Prostate gland (tissue), 2 donors: ENCODE data around the gene CHP2. TPM values are rescaled to one million over a fixed set of nuclear protein-coding genes. Genes with fewer than 3 reads are reported as not detected.

Source experiments
- DNase-seq: peaks from one replicate; pipeline ENCODE4 v3.0.0-alpha.2; 2019; ENCODE audit warnings: low spot score
- H3K27ac ChIP-seq, 2 donors: fragments of 200-600 bp; sonication (generic); 2 replicates each; pipeline ENCODE4 v1.5.1; 2017 to 2019
- H3K27me3 ChIP-seq: fragments of 200-600 bp; sonication (generic); replicated peaks from 2 replicates; pipeline ENCODE4 v1.5.1; 2019; ENCODE audit not compliant: insufficient read depth
- H3K36me3 ChIP-seq, 2 donors: fragments of 200-600 bp; sonication (generic); 1 replicate in 1 of 2; 2 replicates in 1 of 2; pipeline versions ENCODE4 v1.5.1 to v1.8.1; 2017 to 2019
- H3K4me1 ChIP-seq: fragments of 200-600 bp; sonication (generic); replicated peaks from 2 replicates; pipeline ENCODE4 v1.5.1; 2019
- H3K4me3 ChIP-seq, 2 donors: fragments of 200-600 bp; sonication (generic); 2 replicates each; pipeline ENCODE4 v1.5.1; 2017 to 2019
- H3K9me3 ChIP-seq: fragments of 200-600 bp; sonication (generic); 2 replicates; pipeline ENCODE4 v1.5.1; 2017
- POLR2A ChIP-seq: fragments of 450-650 bp; IDR thresholded peaks from one replicate; pipeline ENCODE4 v1.6.1; 2016; ENCODE audit warnings: antibody characterized with exemption, mild to moderate bottlenecking
- POLR2AphosphoS5 ChIP-seq: sonication (generic); formaldehyde crosslinking; IDR thresholded peaks from one replicate; pipeline ENCODE4 v1.6.1; 2017; ENCODE audit warnings: antibody characterized with exemption
- WGBS: methylation state at CpG from one replicate; pipeline ENCODE4 v1.1.5; 2018; 5-methylcytosine and 5-hydroxymethylcytosine counted together
- intact Hi-C: fragments of 100-400 bp; cut with DNase I; formaldehyde crosslinking; loops from one replicate; pipeline ENCODE4 v1.14.2; 2022
- total RNA-seq, 2 donors: library from RNA; depleted of rRNA; stranded (reverse); fragments of >200 nt; gene quantifications; one replicate each; pipeline ENCODE4 v1.1.0, GENCODE V29; 2016
- TF ChIP-seq, protein P1 (sequence below), 4 experiments: fragments of 200-600 bp in 2 of 4; fragments of 450-650 bp in 2 of 4; sonication (generic) in 2 of 4; IDR thresholded peaks; 1 replicate in 3 of 4; 2 replicates in 1 of 4; pipeline ENCODE4 v1.5.1; 2016 to 2019; ENCODE audit warnings: antibody characterized with exemption in 4 of 4, mild to moderate bottlenecking in 2 of 4, moderate library complexity in 2 of 4

Gene CHP2
- total RNA-seq, 2 donors from 2014 or later, result 1.9 to 3.7 TPM

DNA sequence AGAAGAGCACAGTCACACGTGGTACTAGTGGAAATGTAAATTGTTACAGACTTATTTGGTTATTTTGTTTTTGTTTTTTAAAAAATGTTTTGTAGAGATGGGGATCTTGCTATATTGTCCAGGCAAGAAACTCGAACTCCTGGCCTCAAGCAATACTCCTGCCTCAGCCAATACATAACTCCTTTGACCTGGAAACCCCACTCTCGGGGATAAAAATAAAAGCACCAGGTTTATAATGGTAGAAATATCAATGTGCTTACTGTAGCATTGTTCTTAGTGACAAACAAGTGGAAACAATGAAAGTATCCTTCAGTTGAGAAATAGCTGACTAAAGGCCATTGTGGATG, 30.1 kb upstream of the CHP2 start:
- Histone ChIP-seq H3K4me3 (no peak overlapping the region), H3K27me3 (no peaks in the 10 kb centered on the region), H3K36me3 (no peaks in the 10 kb centered on the region), H3K9me3 (no peaks in the 10 kb centered on the region), H3K4me1 (no peaks in the 10 kb centered on the region), H3K27ac (no peak overlapping the region)
- DNase-seq, result no peak
- TF ChIP-seq POLR2A (no peak), POLR2AphosphoS5 (no peak)
- TF ChIP-seq, protein P1, sequence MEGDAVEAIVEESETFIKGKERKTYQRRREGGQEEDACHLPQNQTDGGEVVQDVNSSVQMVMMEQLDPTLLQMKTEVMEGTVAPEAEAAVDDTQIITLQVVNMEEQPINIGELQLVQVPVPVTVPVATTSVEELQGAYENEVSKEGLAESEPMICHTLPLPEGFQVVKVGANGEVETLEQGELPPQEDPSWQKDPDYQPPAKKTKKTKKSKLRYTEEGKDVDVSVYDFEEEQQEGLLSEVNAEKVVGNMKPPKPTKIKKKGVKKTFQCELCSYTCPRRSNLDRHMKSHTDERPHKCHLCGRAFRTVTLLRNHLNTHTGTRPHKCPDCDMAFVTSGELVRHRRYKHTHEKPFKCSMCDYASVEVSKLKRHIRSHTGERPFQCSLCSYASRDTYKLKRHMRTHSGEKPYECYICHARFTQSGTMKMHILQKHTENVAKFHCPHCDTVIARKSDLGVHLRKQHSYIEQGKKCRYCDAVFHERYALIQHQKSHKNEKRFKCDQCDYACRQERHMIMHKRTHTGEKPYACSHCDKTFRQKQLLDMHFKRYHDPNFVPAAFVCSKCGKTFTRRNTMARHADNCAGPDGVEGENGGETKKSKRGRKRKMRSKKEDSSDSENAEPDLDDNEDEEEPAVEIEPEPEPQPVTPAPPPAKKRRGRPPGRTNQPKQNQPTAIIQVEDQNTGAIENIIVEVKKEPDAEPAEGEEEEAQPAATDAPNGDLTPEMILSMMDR (IDR thresholded peaks at IDR 0.05), result no peak
- 73% methylated on average over 3 of the region's 3 CpGs for WGBS
- intact Hi-C loops, result no loop called here

DNA sequence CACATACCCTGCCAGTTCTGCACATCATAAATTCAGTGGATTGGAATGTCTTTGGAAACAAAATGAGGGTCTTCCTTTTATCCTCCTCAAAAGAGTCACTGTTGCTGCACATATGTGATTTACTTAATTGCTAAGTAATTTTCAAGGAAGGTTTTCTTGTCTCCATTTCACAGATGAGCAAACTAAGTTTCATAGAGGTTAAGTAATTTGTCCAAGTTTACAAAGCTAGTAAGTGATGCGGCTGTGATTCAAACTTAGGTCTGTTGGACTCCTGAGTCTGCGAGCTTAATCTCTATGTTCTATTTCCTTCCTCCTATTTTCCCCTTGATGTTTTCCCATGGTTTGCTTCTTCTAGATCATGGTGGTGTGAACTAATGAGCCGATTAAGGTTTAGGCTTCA, 28.1 kb upstream of the CHP2 start:
- no peaks in the 10 kb centered on the region for H3K27me3 ChIP-seq
- intact Hi-C loops, result no loop called here
- no peaks in the 10 kb centered on the region for H3K9me3 ChIP-seq
- DNase-seq, result no peak
- TF ChIP-seq POLR2A (no peak), POLR2AphosphoS5 (no peak)
- TF ChIP-seq, protein P1 (IDR thresholded peaks at IDR 0.05), result no peak
- no peaks in the 10 kb centered on the region for H3K36me3 ChIP-seq
- H3K4me1 ChIP-seq, result no peaks in the 10 kb centered on the region
- H3K27ac ChIP-seq, result no peak overlapping the region
- H3K4me3 ChIP-seq, result no peak overlapping the region
- WGBS, result 90% methylated on average over 3 of the region's 3 CpGs

DNA sequence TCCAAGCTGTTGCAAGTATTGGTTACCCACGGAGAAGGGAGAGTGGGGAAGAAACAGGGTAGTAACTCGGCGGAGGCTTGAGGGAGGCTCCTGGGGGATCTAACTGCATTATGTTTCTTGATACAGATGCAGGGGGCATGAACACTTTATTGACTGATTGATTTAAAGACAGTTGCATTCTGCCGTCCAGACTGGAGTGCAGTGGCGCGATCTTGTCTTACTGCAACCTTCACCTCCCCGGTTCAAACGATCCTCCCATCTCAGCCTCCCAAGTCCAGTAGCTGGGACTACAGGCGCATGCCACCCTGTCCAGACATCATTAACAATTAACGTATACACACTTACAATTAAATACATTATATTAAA, 26.7 kb upstream of the CHP2 start:
- WGBS, result 56% methylated on average over 10 of the region's 10 CpGs
- Histone ChIP-seq H3K36me3 (no peaks in the 10 kb centered on the region), H3K4me1 (no peaks in the 10 kb centered on the region), H3K9me3 (no peaks in the 10 kb centered on the region), H3K27me3 (no peaks in the 10 kb centered on the region), H3K4me3 (no peak overlapping the region), H3K27ac (no peak overlapping the region)
- TF ChIP-seq, protein P1 (IDR thresholded peaks at IDR 0.05), result no peak
- TF ChIP-seq POLR2A, result no peak
- TF ChIP-seq POLR2AphosphoS5, result no peak
- DNase-seq, result no peak
- intact Hi-C loops, result no loop called here

DNA sequence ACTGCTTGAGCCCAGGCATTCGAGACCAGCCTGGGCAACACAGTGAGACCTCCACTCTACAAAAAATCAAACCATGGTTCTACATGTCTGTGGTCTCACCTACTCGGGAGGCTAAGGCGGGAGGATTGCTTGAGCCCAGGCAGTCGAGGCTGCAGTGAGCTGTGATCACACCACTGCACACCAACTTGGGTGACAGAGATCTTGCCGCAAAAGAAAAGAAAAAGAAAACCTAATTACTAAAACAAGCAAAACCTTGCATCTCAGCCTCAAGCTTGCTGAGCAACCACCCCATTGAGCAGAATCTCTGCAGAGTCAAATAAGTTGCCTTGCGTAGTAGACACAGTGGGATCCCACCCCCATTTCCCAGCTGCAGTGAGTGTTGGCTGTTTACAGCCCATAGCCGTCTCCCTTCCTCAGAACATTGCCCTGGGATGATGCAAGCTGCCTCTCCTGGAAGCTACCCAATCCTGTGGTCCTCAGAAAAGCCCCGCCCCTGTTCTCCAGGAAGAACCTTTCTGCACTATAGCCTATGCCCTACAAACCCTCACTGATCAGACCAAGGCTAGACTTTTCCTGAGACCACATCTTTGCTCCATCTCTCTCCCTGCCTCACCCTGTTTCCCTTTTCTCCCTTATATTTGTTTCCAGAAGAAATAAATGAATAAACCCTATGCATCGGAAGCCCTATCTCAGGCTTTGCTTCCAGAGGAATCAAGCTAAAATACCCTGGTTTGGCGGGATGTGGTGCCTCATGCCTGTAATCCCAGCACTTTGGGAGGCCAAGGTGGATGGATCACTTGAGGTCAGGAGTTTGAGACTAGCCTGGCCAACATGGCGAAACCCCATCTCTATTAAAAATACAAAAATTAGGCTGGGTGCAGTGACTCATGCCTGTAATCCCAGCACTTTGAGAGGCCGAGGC, 25.1 kb upstream of the CHP2 start:
- no peak overlapping the region for H3K4me3 ChIP-seq
- no peak overlapping the region for H3K27ac ChIP-seq
- H3K36me3 ChIP-seq, result no peaks in the 10 kb centered on the region
- TF ChIP-seq POLR2A (no peak), POLR2AphosphoS5 (no peak)
- TF ChIP-seq, protein P1 (IDR thresholded peaks at IDR 0.05), result no peak
- intact Hi-C loops, result loop anchor here (10.0 kb wide), 1 partner anchor 305 kb away; no protein-coding TSS in a partner anchor
- 80% methylated on average over 12 of the region's 12 CpGs for WGBS
- no peaks in the 10 kb centered on the region for H3K27me3 ChIP-seq
- DNase-seq, result no peak
- no peaks in the 10 kb centered on the region for H3K4me1 ChIP-seq
- H3K9me3 ChIP-seq, result no peaks in the 10 kb centered on the region
